Measurements from ENCODE around the gene MSX1. TPM values are rescaled to one million over a fixed set of nuclear protein-coding genes. Genes with fewer than 3 reads are reported as not detected.

The MSX1 gene
- total RNA-seq, 3 donors from 2014 or later (not counting 1 experiment from before 2014, with no cell fraction given) = not detected

- intact Hi-C loops (cut with micrococcal nuclease) = loop anchor here (10.0 kb wide), 1 partner anchor 375 kb away; no protein-coding TSS in a partner anchor
These were observed 534 bp downstream of the MSX1 start for GRCh38 chr4:4859799-4860599.

GRCh38 chr4:4860600-4861389 is 1.3 kb downstream of the MSX1 start:
- peaks cover 8% of the 10 kb centered on the region for H3K9me3 ChIP-seq (ENCODE audit: control insufficient read depth, insufficient read depth, low read length)

More at GRCh38 chr4:4859799-4860599, 534 bp downstream of the MSX1 start:
- WGBS (ENCODE audit: insufficient coverage) = 2% methylated on average over 80 of the region's 80 CpGs
- H3K27me3 Mint-ChIP-seq (ENCODE audit: low read depth in 2 of 2) = peaks cover 74 to 87% of the 10 kb centered on the region in 2 donors
- TF ChIP-seq CTCF (IDR thresholded peaks at IDR 0.05) = no peak
- DNase-seq (no peak), ATAC-seq (peak; percentile 6 to 32 (median 30))
- peak overlapping the region; percentile 92 for H3K4me3 Mint-ChIP-seq
- no peaks in the 10 kb centered on the region for H3K9me3 Mint-ChIP-seq
- Histone ChIP-seq H3K27me3 (ENCODE audit: control insufficient read depth, insufficient read depth, low read length) (peaks cover 78% of the 10 kb centered on the region), H3K9me3 (ENCODE audit: control insufficient read depth, insufficient read depth, low read length) (peaks cover 8% of the 10 kb centered on the region), H3K4me3 (ENCODE audit: low read length) (peak overlapping the region; percentile 34), H3K4me1 (ENCODE audit: control insufficient read depth, insufficient read depth, low read length) (peaks cover 53% of the 10 kb centered on the region), H3K36me3 (ENCODE audit: control insufficient read depth, insufficient read depth, low read length) (no peaks in the 10 kb centered on the region), H3K27ac (ENCODE audit: low read length) (no peak overlapping the region)
- H3K36me3 Mint-ChIP-seq = no peaks in the 10 kb centered on the region
- H3K4me1 Mint-ChIP-seq = peaks cover 49 to 54% of the 10 kb centered on the region in 2 donors
- peak overlapping the region in 1 of 2 donors; percentile 44 for H3K27ac Mint-ChIP-seq

GRCh38 chr4:4861390-4862018 is 2.0 kb downstream of the MSX1 start:
- Mint-ChIP-seq H3K27ac (peak overlapping the region in 1 of 2 donors; percentile 47), H3K4me1 (peaks cover 44 to 57% of the 10 kb centered on the region in 2 donors), H3K4me3 (peak overlapping the region; percentile 92), H3K9me3 (no peaks in the 10 kb centered on the region), H3K36me3 (no peaks in the 10 kb centered on the region), H3K27me3 (ENCODE audit: low read depth in 2 of 2) (peaks cover 77 to 87% of the 10 kb centered on the region in 2 donors)
- intact Hi-C loops (cut with micrococcal nuclease) = no loop called here
- WGBS (ENCODE audit: insufficient coverage) = 8% methylated on average over 21 of the region's 21 CpGs
- no peak for ATAC-seq
- Histone ChIP-seq H3K9me3 (ENCODE audit: control insufficient read depth, insufficient read depth, low read length) (peaks cover 8% of the 10 kb centered on the region), H3K4me1 (ENCODE audit: control insufficient read depth, insufficient read depth, low read length) (peaks cover 61% of the 10 kb centered on the region), H3K4me3 (ENCODE audit: low read length) (no peak overlapping the region), H3K27me3 (ENCODE audit: control insufficient read depth, insufficient read depth, low read length) (peaks cover 77% of the 10 kb centered on the region), H3K36me3 (ENCODE audit: control insufficient read depth, insufficient read depth, low read length) (no peaks in the 10 kb centered on the region), H3K27ac (ENCODE audit: low read length) (no peak overlapping the region)
- no peak for DNase-seq
- TF ChIP-seq CTCF (IDR thresholded peaks at IDR 0.05) = no peak

More at GRCh38 chr4:4860600-4861389, 1.3 kb downstream of the MSX1 start:
- Histone ChIP-seq H3K4me3 (ENCODE audit: low read length) (peak overlapping the region; percentile 34), H3K4me1 (ENCODE audit: control insufficient read depth, insufficient read depth, low read length) (peaks cover 61% of the 10 kb centered on the region), H3K27ac (ENCODE audit: low read length) (no peak overlapping the region), H3K27me3 (ENCODE audit: control insufficient read depth, insufficient read depth, low read length) (peaks cover 78% of the 10 kb centered on the region), H3K36me3 (ENCODE audit: control insufficient read depth, insufficient read depth, low read length) (no peaks in the 10 kb centered on the region)
- Mint-ChIP-seq H3K9me3 (no peaks in the 10 kb centered on the region), H3K36me3 (no peaks in the 10 kb centered on the region), H3K4me3 (peak overlapping the region; percentile 92), H3K27me3 (ENCODE audit: low read depth in 2 of 2) (peaks cover 75 to 87% of the 10 kb centered on the region in 2 donors), H3K4me1 (peaks cover 44 to 57% of the 10 kb centered on the region in 2 donors), H3K27ac (peak overlapping the region; percentile 44 to 47)
- 7% methylated on average over 33 of the region's 39 CpGs for WGBS (ENCODE audit: insufficient coverage)
- intact Hi-C loops (cut with micrococcal nuclease) = no loop called here
- DNase-seq = peak in 1 of 2 donors; percentile 26
- ATAC-seq = no peak
- no peak for TF ChIP-seq CTCF (IDR thresholded peaks at IDR 0.05)

Data from natural killer cell (primary cell).